IPS-18a (cell line): ENCODE results near the gene MEIS3.

Source experiments
- H3K27ac ChIP-seq: one replicate; pipeline ENCODE4 v1.5.1; 2013; ENCODE audit warnings: low read length
- H3K27me3 ChIP-seq: one replicate; pipeline ENCODE4 v1.6.1; 2013; ENCODE audit warnings: mild to moderate bottlenecking, low read length; ENCODE audit not compliant: control insufficient read depth, insufficient read depth
- H3K36me3 ChIP-seq: one replicate; pipeline ENCODE4 v1.6.1; 2013; ENCODE audit warnings: low read depth, low read length; ENCODE audit not compliant: control insufficient read depth
- H3K4me1 ChIP-seq: one replicate; pipeline ENCODE4 v1.6.1; 2013; ENCODE audit warnings: low read depth, low read length; ENCODE audit not compliant: control insufficient read depth
- H3K4me3 ChIP-seq: one replicate; pipeline ENCODE4 v1.5.1; 2013; ENCODE audit warnings: low read length
- H3K9ac ChIP-seq: one replicate; pipeline ENCODE4 v1.6.1; 2013; ENCODE audit warnings: mild to moderate bottlenecking, low read length, moderate library complexity
- H3K9me3 ChIP-seq: one replicate; pipeline ENCODE4 v1.6.1; 2013; ENCODE audit warnings: low read depth, low read length; ENCODE audit not compliant: control insufficient read depth

The MEIS3 gene

DNA sequence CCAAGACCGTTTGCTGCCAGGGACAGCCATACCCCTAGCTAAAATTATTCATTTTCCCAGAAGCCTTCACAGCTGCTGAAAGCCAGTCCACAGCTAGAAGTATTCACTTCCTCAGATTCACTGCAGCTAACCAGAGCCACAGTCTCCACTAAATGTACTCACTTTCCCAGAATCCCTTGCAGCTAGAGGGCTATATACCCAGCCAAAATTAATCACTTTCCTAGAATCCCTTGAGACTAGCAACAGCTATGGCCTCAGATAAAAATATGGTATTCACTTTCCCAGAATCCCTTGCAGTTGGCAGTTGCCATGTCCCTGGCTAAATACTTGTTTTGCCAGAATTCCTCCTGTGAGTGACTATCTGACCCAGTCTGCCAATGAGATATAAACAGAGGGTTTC, 13.8 kb upstream of the MEIS3 start:
- Histone ChIP-seq H3K36me3 (no peaks in the 10 kb centered on the region), H3K27ac (no peak overlapping the region), H3K9me3 (no peaks in the 10 kb centered on the region), H3K9ac (no peak overlapping the region), H3K4me3 (no peak overlapping the region), H3K27me3 (peaks cover 18% of the 10 kb centered on the region), H3K4me1 (no peaks in the 10 kb centered on the region)

GRCh38 chr19:47432499-47432898, 13.2 kb upstream of the MEIS3 start:
- H3K4me3 ChIP-seq, result no peak overlapping the region
- no peak overlapping the region for H3K27ac ChIP-seq
- no peak overlapping the region for H3K9ac ChIP-seq

DNA sequence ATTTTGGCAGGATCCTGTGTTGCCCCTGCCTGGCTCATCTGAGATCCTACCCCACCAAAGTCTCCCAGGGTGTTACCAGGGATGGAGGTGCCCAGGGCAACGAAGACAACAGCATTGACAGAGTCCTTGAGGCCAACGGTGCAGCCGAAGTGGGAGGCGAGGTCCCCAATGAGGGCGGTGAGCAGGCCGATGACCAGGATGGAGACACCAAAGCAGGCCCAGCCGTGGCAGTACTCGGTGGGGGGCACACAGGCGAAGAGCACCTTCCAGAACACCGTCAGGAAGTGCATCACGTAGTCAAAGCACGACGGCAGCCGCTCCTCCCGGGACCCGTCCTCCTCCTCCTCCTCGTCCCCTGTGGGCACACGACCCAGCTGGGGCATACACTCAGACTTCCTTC, 12.8 kb upstream of the MEIS3 start:
- Histone ChIP-seq H3K36me3 (no peaks in the 10 kb centered on the region), H3K4me1 (peaks cover 6% of the 10 kb centered on the region), H3K27me3 (peaks cover 18% of the 10 kb centered on the region), H3K27ac (no peak overlapping the region), H3K4me3 (no peak overlapping the region), H3K9me3 (no peaks in the 10 kb centered on the region), H3K9ac (no peak overlapping the region)

More at GRCh38 chr19:47432499-47432898, 13.2 kb upstream of the MEIS3 start:
- H3K9me3 ChIP-seq, result no peaks in the 10 kb centered on the region
- peaks cover 4% of the 10 kb centered on the region for H3K4me1 ChIP-seq
- H3K36me3 ChIP-seq, result no peaks in the 10 kb centered on the region
- H3K27me3 ChIP-seq, result peaks cover 18% of the 10 kb centered on the region

DNA sequence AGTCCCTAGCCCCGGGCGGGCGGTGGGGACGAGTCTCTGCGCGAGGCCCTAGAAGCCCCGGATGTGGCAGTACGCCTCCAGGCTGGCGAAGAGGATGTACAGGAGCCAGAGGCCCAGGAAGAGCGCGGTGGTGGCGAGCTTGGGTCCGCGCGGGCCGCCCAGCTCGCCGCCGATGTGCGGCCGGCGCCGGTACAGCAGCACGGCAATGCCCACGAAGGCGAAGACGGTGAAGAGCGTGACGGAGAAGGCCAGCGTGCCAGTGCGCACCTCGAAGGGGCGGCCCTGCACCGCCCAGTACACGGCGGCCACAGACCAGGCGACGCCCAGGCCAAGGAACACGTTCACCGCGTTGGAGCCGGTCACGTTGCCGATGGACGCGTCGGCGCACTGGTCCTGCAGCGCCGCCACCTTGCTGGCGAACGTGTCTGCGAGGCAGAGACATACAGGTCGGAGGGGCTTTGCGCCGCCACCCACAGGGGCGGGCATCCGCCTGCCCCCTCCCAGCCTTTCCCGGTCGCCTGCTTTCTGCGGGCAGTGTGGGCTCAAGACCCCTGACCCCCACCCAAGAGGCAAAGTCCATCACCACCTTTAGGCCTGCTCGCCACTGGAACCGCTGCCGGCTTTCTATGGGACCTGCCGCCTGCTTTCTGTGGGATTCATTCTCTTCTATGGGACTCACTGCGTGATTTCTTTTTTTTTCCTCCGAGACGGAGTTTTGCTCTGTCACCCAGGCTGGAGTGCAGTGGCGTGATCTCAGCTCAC, 10.9 kb upstream of the MEIS3 start:
- Histone ChIP-seq H3K9me3 (no peaks in the 10 kb centered on the region), H3K4me3 (peak overlapping the region; percentile 29), H3K9ac (no peak overlapping the region), H3K4me1 (peaks cover 6% of the 10 kb centered on the region), H3K36me3 (no peaks in the 10 kb centered on the region), H3K27ac (no peak overlapping the region), H3K27me3 (peaks cover 21% of the 10 kb centered on the region)

- no peaks in the 10 kb centered on the region for H3K9me3 ChIP-seq
- no peak overlapping the region for H3K9ac ChIP-seq
- no peaks in the 10 kb centered on the region for H3K36me3 ChIP-seq
- no peak overlapping the region for H3K27ac ChIP-seq
- H3K27me3 ChIP-seq, result peaks cover 21% of the 10 kb centered on the region
- peak overlapping the region; percentile 29 for H3K4me3 ChIP-seq
- H3K4me1 ChIP-seq, result peaks cover 6% of the 10 kb centered on the region
Observed at GRCh38 chr19:47429140-47429793, 9.9 kb upstream of the MEIS3 start.

DNA sequence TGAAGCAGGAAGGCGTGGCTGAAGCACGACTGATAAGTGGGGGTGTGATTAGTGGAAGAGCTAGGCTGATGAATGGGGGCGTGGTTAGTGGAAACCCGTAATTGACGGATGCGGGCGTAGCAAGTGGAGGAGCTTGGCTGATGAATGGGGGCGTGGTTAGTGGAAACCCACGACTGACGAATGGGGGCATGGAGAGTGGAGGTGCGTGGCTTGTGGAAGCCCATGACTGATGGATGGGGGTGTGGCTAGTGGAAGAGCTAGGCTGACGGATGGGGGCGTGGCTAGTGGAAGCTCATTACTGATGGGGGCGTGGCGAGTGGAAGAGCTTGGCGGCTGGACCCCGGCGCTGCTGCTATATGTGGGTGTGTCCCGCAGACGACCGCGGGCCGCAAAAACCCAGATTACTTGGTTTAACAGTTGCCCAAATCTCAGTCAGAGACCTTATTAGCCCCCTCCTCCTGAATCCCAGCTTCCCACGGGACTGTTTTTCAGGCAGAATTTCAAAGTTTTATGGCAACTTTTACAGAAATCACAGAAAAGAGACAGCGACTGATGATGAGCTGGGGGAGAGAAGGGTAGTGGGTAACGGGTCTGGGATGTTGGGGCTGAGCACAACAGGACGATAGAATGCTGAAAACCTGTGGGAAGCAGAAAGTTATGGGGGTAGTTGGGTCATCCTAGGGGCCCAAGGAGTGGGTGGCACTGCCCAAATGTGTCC, 9.0 kb upstream of the MEIS3 start:
- Histone ChIP-seq H3K27ac (no peak overlapping the region), H3K27me3 (peaks cover 28% of the 10 kb centered on the region), H3K9me3 (no peaks in the 10 kb centered on the region), H3K9ac (no peak overlapping the region), H3K36me3 (no peaks in the 10 kb centered on the region), H3K4me3 (peak overlapping the region; percentile 56), H3K4me1 (peaks cover 6% of the 10 kb centered on the region)

DNA sequence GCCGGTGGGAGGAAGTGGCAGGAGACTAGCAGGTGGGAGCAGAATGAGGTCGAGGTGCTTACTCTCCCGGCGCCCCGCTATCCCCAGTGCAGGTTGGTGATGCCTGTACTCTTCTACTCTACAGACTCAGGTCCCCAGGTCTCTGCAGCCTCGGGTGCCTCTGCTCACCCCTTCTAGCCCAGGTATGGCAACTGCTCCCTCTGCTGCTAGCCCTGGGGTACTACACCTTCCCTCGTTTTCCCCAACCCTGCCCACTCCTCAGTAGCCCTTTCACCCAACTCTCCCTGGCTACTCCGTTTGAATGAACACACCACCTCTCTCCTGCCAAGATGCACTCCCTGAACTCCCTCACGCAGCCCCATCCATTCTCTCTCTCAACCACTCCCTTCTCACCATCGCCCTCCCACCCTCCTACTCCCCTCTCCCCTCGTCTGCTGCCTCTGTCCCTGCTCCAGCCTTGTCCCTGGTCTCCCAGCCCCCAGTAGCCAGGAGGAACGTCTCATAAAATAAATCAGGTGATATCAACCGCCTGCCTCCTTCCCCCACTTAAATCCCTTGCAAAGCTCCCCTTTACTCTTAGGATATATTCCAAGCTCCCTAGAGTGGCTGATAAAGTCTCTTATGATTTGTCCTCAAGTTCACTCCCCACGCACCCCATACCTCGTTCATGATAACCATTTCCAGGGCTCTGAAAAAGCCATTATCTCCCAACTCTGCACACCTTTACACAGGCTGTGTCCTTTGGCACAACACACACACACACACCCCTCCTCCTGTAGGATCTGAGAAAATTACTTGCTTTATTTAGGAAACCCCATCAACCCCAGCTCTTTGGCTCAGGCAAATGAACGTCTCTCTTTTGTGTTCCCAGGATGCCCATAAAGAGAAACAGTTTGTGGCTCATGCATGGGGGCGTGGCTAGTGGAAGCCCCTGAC, 8.2 kb upstream of the MEIS3 start:
- Histone ChIP-seq H3K9ac (peak overlapping the region; percentile 15), H3K9me3 (no peaks in the 10 kb centered on the region), H3K27me3 (peaks cover 37% of the 10 kb centered on the region), H3K36me3 (no peaks in the 10 kb centered on the region), H3K27ac (peak overlapping the region; percentile 3), H3K4me1 (peaks cover 6% of the 10 kb centered on the region), H3K4me3 (peak overlapping the region; percentile 56)

DNA sequence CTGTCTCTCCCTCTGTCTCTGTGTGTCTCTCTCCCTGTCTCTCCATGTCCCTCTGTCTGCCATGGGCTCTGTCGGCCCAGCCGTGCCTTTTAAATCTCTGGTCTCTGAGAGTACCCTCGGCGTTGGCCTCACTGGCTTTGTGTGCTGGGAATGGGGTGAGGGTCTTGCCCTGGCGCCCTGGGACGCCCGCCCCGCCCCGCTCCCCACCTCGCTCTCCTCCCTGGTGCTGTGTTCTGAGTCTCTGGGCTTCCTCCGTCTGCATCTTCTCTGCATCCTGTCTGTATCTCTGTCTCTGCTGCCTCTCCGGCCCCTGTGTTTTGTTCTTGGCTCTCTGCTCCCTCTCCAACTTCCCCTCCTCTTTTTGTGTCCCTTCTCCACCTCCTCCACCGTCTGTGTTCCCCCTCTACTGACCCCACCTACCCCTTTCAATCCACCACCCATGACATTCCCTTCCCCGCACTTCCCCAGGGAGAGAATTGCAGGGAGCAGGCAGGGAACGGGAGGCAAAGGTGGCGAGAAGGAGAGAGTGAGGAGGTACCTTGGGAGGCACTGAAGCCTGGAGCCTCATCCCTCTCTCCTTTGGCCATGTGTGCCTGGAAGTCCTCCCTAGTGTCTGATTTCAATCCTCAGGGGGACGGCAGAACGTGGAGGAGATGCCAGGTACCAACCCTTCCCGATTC, 4.0 kb upstream of the MEIS3 start:
- Histone ChIP-seq H3K9me3 (no peaks in the 10 kb centered on the region), H3K27ac (no peak overlapping the region), H3K27me3 (peaks cover 58% of the 10 kb centered on the region), H3K4me3 (no peak overlapping the region), H3K9ac (no peak overlapping the region), H3K4me1 (peaks cover 22% of the 10 kb centered on the region), H3K36me3 (no peaks in the 10 kb centered on the region)

- peak overlapping the region; percentile 61 for H3K4me3 ChIP-seq
- no peaks in the 10 kb centered on the region for H3K36me3 ChIP-seq
- no peak overlapping the region for H3K9ac ChIP-seq
- H3K4me1 ChIP-seq, result peaks cover 22% of the 10 kb centered on the region
- peaks cover 65% of the 10 kb centered on the region for H3K27me3 ChIP-seq
- no peak overlapping the region for H3K27ac ChIP-seq
- no peaks in the 10 kb centered on the region for H3K9me3 ChIP-seq
Observed at GRCh38 chr19:47422417-47423163, 3.3 kb upstream of the MEIS3 start.

GRCh38 chr19:47421844-47422395, 2.6 kb upstream of the MEIS3 start:
- Histone ChIP-seq H3K27me3 (peaks cover 72% of the 10 kb centered on the region), H3K36me3 (no peaks in the 10 kb centered on the region), H3K4me1 (peaks cover 22% of the 10 kb centered on the region), H3K9ac (no peak overlapping the region), H3K9me3 (no peaks in the 10 kb centered on the region), H3K27ac (no peak overlapping the region), H3K4me3 (peak overlapping the region; percentile 61)
